Right lobe of liver (tissue), 6 donors: ENCODE data around the gene GPR89A. TPM values are rescaled to one million over a fixed set of nuclear protein-coding genes. Genes with fewer than 3 reads are reported as not detected.
"Not testable (repeated sequence)": the region's sequence is repeated elsewhere in the genome, so short reads cannot be mapped to it uniquely, and the experiment has no call there.

Source experiments
- ATAC-seq, 4 donors: fragments of 200-7000 bp; cut with Tn5 transposase; one replicate each; pipeline ENCODE4 v1.9.1; 2020; ENCODE audit warnings: mild to moderate bottlenecking in 4 of 4, moderate library complexity in 4 of 4
- DNase-seq, 3 donors: peaks; one replicate each; pipeline ENCODE4 v3.0.0-alpha.2; 2020
- H3K27ac ChIP-seq, 3 donors: fragments of 200-600 bp; one replicate each; pipeline ENCODE4 v1.8.0; 2022
- H3K27me3 ChIP-seq, 2 donors: fragments of 200-600 bp; one replicate each; pipeline ENCODE4 v1.8.0; 2022
- H3K36me3 ChIP-seq, 4 donors: fragments of 200-600 bp; sonication (generic) in 1 of 4; one replicate each; pipeline versions ENCODE4 v1.5.1 to v1.8.0; 2017 to 2022; ENCODE audit warnings: control low read depth in 1 of 4
- H3K4me1 ChIP-seq, 4 donors: fragments of 200-600 bp; sonication (generic) in 1 of 4; one replicate each; pipeline versions ENCODE4 v1.5.1 to v1.8.0; 2017 to 2022; ENCODE audit warnings: control low read depth in 1 of 4
- H3K4me3 ChIP-seq, 3 donors: fragments of 200-600 bp; one replicate each; pipeline ENCODE4 v1.8.0; 2022
- H3K9me3 ChIP-seq, 4 donors: fragments of 200-600 bp; sonication (generic) in 1 of 4; one replicate each; pipeline versions ENCODE4 v1.5.1 to v1.8.0; 2017 to 2022; ENCODE audit warnings: control low read depth in 1 of 4
- POLR2A ChIP-seq: fragments of 450-650 bp; IDR thresholded peaks from one replicate; pipeline ENCODE4 v1.6.1; 2017; ENCODE audit warnings: antibody characterized with exemption, mild to moderate bottlenecking
- WGBS: methylation state at CpG from one replicate; pipeline ENCODE4 v1.1.6; 2018; ENCODE audit warnings: low coverage, low lambda C conversion rate; ENCODE audit not compliant: insufficient coverage; ENCODE audit errors: missing lambda C conversion rate; 5-methylcytosine and 5-hydroxymethylcytosine counted together
- intact Hi-C, 2 donors: fragments of 100-400 bp; cut with DNase I; formaldehyde crosslinking; loops; one replicate each; pipeline versions ENCODE4 v1.11.2 to v1.14.1; 2022
- total RNA-seq, 6 experiments: library from RNA; depleted of rRNA in 2 of 6; stranded (reverse); fragments of >200 nt in 2 of 6; fragmentation: NEBNext Ultra II Directional in 3 of 6; extraction: Animal tissue kit (Norgen Biotek cat#: 25700) in 3 of 6; gene quantifications; one replicate each; pipeline versions ENCODE4 v1.1.0 to v1.2.4, GENCODE V29; 2016 to 2023
- TF ChIP-seq, protein P1 (sequence below), 4 donors: fragments of 200-600 bp in 3 of 4; fragments of 450-650 bp in 1 of 4; IDR thresholded peaks; one replicate each; pipeline versions ENCODE4 v1.5.1 to v1.8.0; 2016 to 2022; ENCODE audit warnings: antibody characterized with exemption in 4 of 4, mild to moderate bottlenecking in 2 of 4
- donor health status: DM: no; HTN: yes; CAD: no.
- donor health status: DM: no; HTN: no; CAD: no.
- donor health status: DM: no; HTN: no; CAD: no.
- donor health status: DM: no; HTN: yes; CAD: no.
- donor health status: DM: no; HTN: yes; CAD: no.

GPR89A gene
- total RNA-seq, 6 experiments from 2014 or later, result 11.6 to 21.1 (median 15.5) TPM

DNA sequence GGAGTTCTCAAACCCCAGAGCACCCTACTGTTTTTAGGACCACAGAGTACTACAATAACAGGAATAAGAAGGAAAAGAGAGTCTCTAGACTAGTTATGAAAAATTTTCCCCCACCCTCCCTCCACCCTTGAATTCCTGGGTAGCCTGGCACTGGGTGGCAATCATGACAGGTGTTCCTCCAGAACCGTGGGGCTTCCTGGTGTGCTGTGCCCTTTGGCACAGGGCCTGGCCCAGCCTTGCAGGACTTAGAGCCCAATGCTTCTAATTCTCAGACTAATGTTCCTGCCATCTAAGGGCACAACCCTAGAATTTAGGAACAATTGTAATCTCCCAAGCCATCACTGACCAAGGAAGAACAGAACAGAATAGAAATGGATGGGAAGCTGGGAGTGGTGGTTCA is 110.0 kb downstream of the GPR89A start:
- ATAC-seq, result no peak
- H3K27ac ChIP-seq, result no peak overlapping the region

DNA sequence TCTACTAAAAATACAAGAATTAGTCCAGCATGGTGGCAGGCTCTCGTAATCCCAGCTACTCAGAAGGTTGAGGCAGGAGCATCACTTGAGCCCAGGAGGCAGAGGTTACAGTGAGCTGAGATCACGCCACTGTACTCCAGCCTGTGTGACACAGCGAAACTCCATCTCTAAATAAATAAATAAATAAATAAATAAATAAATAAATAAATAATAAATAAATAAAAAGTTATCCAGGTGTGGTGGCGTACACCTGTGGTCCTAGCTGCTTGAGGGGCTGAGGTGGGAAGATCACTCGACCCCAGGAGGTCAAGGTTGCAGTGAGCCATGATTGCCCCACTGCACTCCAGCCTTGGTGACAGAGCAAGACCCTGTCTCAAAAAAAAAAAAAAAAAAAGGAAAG is 110.7 kb downstream of the GPR89A start:
- H3K4me3 ChIP-seq, H3K9me3 ChIP-seq, ATAC-seq, H3K27ac ChIP-seq, H3K27me3 ChIP-seq, H3K36me3 ChIP-seq, intact Hi-C loops: not testable (repeated sequence)
- whole genome bisulfite sequencing, result 95% methylated on average over 5 of the region's 5 CpGs
- peaks cover 0 to 25% (median 12%) of the 10 kb centered on the region in 4 donors for H3K4me1 ChIP-seq
- DNase-seq, result peak in 1 of 3 donors; percentile 22

More for the DNA sequence above, 110.0 kb downstream of the GPR89A start:
- no peak for TF ChIP-seq POLR2A
- TF ChIP-seq, protein P1, sequence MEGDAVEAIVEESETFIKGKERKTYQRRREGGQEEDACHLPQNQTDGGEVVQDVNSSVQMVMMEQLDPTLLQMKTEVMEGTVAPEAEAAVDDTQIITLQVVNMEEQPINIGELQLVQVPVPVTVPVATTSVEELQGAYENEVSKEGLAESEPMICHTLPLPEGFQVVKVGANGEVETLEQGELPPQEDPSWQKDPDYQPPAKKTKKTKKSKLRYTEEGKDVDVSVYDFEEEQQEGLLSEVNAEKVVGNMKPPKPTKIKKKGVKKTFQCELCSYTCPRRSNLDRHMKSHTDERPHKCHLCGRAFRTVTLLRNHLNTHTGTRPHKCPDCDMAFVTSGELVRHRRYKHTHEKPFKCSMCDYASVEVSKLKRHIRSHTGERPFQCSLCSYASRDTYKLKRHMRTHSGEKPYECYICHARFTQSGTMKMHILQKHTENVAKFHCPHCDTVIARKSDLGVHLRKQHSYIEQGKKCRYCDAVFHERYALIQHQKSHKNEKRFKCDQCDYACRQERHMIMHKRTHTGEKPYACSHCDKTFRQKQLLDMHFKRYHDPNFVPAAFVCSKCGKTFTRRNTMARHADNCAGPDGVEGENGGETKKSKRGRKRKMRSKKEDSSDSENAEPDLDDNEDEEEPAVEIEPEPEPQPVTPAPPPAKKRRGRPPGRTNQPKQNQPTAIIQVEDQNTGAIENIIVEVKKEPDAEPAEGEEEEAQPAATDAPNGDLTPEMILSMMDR (IDR thresholded peaks at IDR 0.05), result no peak
- H3K36me3 ChIP-seq, result no peaks in the 10 kb centered on the region
- WGBS, result no CpG with 5 or more reads among the region's 1 CpG
- peak in 1 of 3 donors; percentile 33 for DNase-seq
- H3K4me1 ChIP-seq, result peaks cover 0 to 30% (median 14%) of the 10 kb centered on the region in 4 donors
- no peaks in the 10 kb centered on the region for H3K9me3 ChIP-seq
- H3K4me3 ChIP-seq, result no peak overlapping the region
- no peaks in the 10 kb centered on the region for H3K27me3 ChIP-seq
- intact Hi-C loops, result no loop called here

DNA sequence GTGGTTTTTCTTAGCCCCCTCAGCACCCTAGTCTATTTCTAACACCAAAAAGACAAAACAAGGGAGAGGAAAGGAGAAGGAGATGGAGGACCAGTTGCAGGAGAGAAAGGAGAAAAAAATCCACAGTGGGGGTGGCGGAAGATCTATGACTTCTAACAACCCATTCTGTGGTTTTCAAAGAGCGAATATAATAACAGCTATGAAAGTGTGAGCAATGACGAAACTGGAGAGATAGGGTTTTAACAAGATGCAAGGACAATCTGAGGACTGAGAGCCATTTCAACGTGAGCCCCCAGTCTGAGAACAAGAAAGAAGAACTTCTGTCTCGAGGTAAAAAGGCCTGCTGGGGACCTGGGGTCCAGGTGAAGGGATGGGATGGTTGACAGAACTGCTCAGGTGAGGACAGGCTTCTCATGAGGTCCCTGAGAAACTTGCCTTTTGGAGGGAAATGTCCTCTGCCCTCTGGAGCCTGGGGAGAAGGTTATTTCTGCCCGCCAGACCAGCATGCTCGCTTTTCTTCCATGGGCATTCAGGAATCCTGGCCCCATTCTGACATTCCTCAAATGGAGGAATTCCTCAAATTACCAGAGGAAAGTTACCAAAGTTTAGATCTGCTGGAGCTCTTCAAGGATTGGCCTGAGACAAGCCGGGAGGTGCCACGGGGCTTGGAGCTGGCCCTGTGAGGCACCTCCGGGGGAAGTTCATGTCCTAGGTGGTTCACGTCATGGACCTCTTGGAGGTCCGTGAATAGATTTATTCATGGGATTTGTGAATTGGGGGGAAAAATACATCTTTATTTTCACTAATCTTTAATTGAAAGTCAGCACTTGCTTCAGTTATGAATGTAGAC is 111.7 kb downstream of the GPR89A start, which contains the start of gene CD160:
Gene CD160, plus strand, starts transcription at position 270 of the 850 bp plus-strand sequence. CDS start 8,829 bp downstream, outside the sequence.
- no peaks in the 10 kb centered on the region for H3K9me3 ChIP-seq
- H3K4me3 ChIP-seq, result no peak within 1 kb of the TSS
- H3K4me1 ChIP-seq, result peaks cover 0 to 15% (median 7%) of the 10 kb centered on the region in 4 donors
- no peaks in the 10 kb centered on the region for H3K27me3 ChIP-seq
- no peak for ATAC-seq
- TF ChIP-seq, protein P1 (IDR thresholded peaks at IDR 0.05), result no peak
- TF ChIP-seq POLR2A, result no peak
- intact Hi-C loops, result no loop called here
- H3K27ac ChIP-seq, result no peak within 1 kb of the TSS
- no peaks in the 10 kb centered on the region for H3K36me3 ChIP-seq
- DNase-seq, result peak in 1 of 3 donors; percentile 28
- WGBS, result 75% methylated on average over 12 of the region's 12 CpGs

Other genes starting within 250 kb of the GPR89A start
- gene NBPF20, start 182.4 kb upstream of the GPR89A start, total RNA-seq, result 10 to 100 TPM in 2 of 6 experiments, 1 to 10 TPM in 4; 4.0 to 12.4 (median 5.8) TPM
- 100 to 1,000 TPM in 2 of 6 experiments, 10 to 100 TPM in 4; 64.8 to 117 (median 79.2) TPM for gene PDZK1, start 99.4 kb downstream of the GPR89A start, total RNA-seq
- 1 to 10 TPM in 2 of 6 experiments, under 1 TPM in 2, not detected in 2; 0.19 to 1.5 (median 0.91) TPM for gene CD160, start 111.5 kb downstream of the GPR89A start, total RNA-seq
- gene RNF115, start 216.1 kb downstream of the GPR89A start, total RNA-seq, result 10 to 100 TPM in 2 of 6 experiments, 1 to 10 TPM in 4; 5.3 to 10.3 (median 8.0) TPM
- 10 to 100 TPM in 3 of 6 experiments, 1 to 10 TPM in 3; 7.7 to 17.0 (median 11.2) TPM for gene POLR3C, start 216.2 kb downstream of the GPR89A start, total RNA-seq
- 1 to 10 TPM in 3 of 6 experiments, under 1 TPM in 3; 0.51 to 2.2 (median 1.0) TPM for gene NUDT17, start 237.6 kb downstream of the GPR89A start, total RNA-seq